MCF 10A (cell line): ENCODE data around the gene ATP5F1D. TPM values are rescaled to one million over a fixed set of nuclear protein-coding genes. Genes with fewer than 3 reads are reported as not detected.

Experiments
- BruUV-seq: library from RNA; stranded (reverse); fragments of 400-500 nt; replicated peaks from 2 replicates; lab custom pipeline; 2021; lab: Mats Ljungman, UMichigan
- CTCF ChIA-PET: fragments of 300-600 bp; sonication (Branson Sonifier 250); formaldehyde crosslinking; extraction: SDS; loops from one replicate; lab custom pipeline; 2021; ENCODE audit warnings: antibody characterized with exemption, inconsistent platforms; lab: Yijun Ruan, JAX
- POLR2A ChIA-PET: fragments of 300-600, 350-650 bp; sonication (Branson Sonifier 250); formaldehyde crosslinking; extraction: SDS; loops from one replicate; lab custom pipeline; 2020; ENCODE audit warnings: antibody characterized with exemption, inconsistent platforms; lab: Yijun Ruan, JAX
- DNase-seq: peaks from one replicate; pipeline ENCODE4 v3.0.0-alpha.2; 2018; ENCODE audit not compliant: unreplicated experiment
- H3K27ac Mint-ChIP-seq: one replicate; pipeline ENCODE4 v1.8.0; 2022; ENCODE audit warnings: mild to moderate bottlenecking, low read depth, mixed read lengths; ENCODE audit not compliant: unreplicated experiment
- H3K27me3 Mint-ChIP-seq: one replicate; pipeline ENCODE4 v1.8.0; 2022; ENCODE audit warnings: mixed read lengths; ENCODE audit not compliant: insufficient read depth, unreplicated experiment
- H3K36me3 Mint-ChIP-seq: one replicate; pipeline ENCODE4 v1.8.0; 2022; ENCODE audit warnings: mild to moderate bottlenecking, moderate library complexity, mixed read lengths; ENCODE audit not compliant: insufficient read depth, unreplicated experiment
- H3K4me1 Mint-ChIP-seq: one replicate; pipeline ENCODE4 v1.8.0; 2022; ENCODE audit warnings: mixed read lengths; ENCODE audit not compliant: insufficient read depth, unreplicated experiment
- H3K4me3 Mint-ChIP-seq: one replicate; pipeline ENCODE4 v1.8.0; 2022; ENCODE audit warnings: mild to moderate bottlenecking, moderate library complexity, mixed read lengths; ENCODE audit not compliant: unreplicated experiment
- H3K9me3 Mint-ChIP-seq: one replicate; pipeline ENCODE4 v1.8.0; 2022; ENCODE audit warnings: mixed read lengths; ENCODE audit not compliant: unreplicated experiment
- intact Hi-C: fragments of 100-400 bp; cut with micrococcal nuclease; formaldehyde crosslinking; loops from 2 replicates; pipeline ENCODE4 v1.14.1; 2022
- total RNA-seq: library from RNA; stranded (reverse); gene quantifications from 2 replicates; pipeline ENCODE4 v1.2.3, GENCODE V29; 2022
- TF ChIP-seq, protein P1 (sequence below): fragments of 200-600 bp; IDR thresholded peaks from one replicate; pipeline ENCODE4 v1.8.0; 2022; ENCODE audit warnings: antibody characterized with exemption, mild to moderate bottlenecking; ENCODE audit not compliant: unreplicated experiment

Gene ATP5F1D
- total RNA-seq, 1 experiment from 2014 or later: 258 TPM

DNA sequence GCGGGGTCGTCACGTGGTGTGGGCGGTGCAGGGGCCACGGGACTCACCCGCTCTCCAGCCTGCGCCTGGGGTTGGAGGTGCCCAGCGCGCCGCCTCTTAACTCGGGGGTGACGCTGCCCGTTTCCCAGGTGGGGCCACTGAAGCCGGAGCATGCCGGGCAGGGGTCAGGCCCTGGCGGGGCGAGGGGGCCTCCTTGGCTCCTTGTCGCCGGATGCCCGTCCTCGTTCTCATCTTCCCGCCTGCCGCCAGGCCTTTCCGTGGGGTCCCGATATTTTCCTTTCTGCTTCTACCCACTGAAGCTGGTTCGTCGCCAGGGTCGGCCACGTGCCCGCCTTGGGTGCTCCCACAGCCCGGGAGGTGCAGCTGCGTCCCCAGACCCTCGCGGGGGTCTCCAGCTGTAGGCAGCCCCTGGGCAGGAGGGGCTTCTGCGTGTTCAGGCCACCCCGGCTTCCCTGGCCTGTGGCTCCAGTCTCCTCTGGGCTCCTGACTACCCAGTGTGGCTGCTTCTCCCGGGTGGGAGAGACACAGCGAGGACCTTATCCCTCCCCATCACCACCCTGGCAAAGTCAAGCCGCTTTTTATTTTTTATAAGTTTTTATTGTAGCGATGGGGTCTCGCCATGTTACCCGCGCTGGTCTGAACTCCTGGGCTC is 34.6 kb downstream of the ATP5F1D start:
- Mint-ChIP-seq H3K4me1 (peaks cover 19% of the 10 kb centered on the region), H3K27ac (peak overlapping the region; percentile 88), H3K36me3 (peaks cover 67% of the 10 kb centered on the region), H3K9me3 (no peaks in the 10 kb centered on the region), H3K4me3 (peak overlapping the region; percentile 77), H3K27me3 (no peaks in the 10 kb centered on the region)
- CTCF ChIA-PET: no interaction called here
- DNase-seq: no peak
- TF ChIP-seq, protein P1, sequence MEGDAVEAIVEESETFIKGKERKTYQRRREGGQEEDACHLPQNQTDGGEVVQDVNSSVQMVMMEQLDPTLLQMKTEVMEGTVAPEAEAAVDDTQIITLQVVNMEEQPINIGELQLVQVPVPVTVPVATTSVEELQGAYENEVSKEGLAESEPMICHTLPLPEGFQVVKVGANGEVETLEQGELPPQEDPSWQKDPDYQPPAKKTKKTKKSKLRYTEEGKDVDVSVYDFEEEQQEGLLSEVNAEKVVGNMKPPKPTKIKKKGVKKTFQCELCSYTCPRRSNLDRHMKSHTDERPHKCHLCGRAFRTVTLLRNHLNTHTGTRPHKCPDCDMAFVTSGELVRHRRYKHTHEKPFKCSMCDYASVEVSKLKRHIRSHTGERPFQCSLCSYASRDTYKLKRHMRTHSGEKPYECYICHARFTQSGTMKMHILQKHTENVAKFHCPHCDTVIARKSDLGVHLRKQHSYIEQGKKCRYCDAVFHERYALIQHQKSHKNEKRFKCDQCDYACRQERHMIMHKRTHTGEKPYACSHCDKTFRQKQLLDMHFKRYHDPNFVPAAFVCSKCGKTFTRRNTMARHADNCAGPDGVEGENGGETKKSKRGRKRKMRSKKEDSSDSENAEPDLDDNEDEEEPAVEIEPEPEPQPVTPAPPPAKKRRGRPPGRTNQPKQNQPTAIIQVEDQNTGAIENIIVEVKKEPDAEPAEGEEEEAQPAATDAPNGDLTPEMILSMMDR: no peak
- BruUV-seq: no TSS peak
- intact Hi-C loops: loop anchor here (5.0 to 10.0 kb wide), 2 partner anchors 109 to 236 kb away; partner anchors contain the start of genes ADAMTSL5 and NDUFS7
- POLR2A ChIA-PET: interaction anchor here (0.7 to 1.8 kb wide), 7 partner anchors 32 to 1117 kb away, joined by 3 to 18 read pairs (median 4); no protein-coding TSS in a partner anchor

- no TSS peak for BruUV-seq
- Mint-ChIP-seq H3K27ac (peak overlapping the region; percentile 88), H3K4me1 (peaks cover 14% of the 10 kb centered on the region), H3K36me3 (peaks cover 62% of the 10 kb centered on the region), H3K27me3 (no peaks in the 10 kb centered on the region), H3K4me3 (peak overlapping the region; percentile 77), H3K9me3 (no peaks in the 10 kb centered on the region)
- intact Hi-C loops: loop anchor here (5.0 to 10.0 kb wide), 2 partner anchors 108 to 236 kb away; partner anchors contain the start of genes ADAMTSL5 and NDUFS7
- no peak for DNase-seq
- TF ChIP-seq, protein P1: no peak
- CTCF ChIA-PET: no interaction called here
- POLR2A ChIA-PET: interaction anchor here (0.7 to 1.8 kb wide), 4 partner anchors 32 to 1116 kb away, joined by 3 to 18 read pairs (median 4); no protein-coding TSS in a partner anchor
These were observed 35.1 kb downstream of the ATP5F1D start for GRCh38 chr19:1276628-1277022.

- no peak for DNase-seq
- peaks cover 57% of the 10 kb centered on the region for H3K36me3 Mint-ChIP-seq
- peaks cover 11% of the 10 kb centered on the region for H3K4me1 Mint-ChIP-seq
- no TSS peak for BruUV-seq
- no peaks in the 10 kb centered on the region for H3K27me3 Mint-ChIP-seq
- intact Hi-C loops: loop anchor here (5.0 to 10.0 kb wide), 2 partner anchors 108 to 235 kb away; partner anchors contain the start of genes ADAMTSL5 and NDUFS7
- peak overlapping the region; percentile 88 for H3K27ac Mint-ChIP-seq
- TF ChIP-seq, protein P1: no peak
- ChIA-PET POLR2A (interaction anchor here (0.7 to 1.2 kb wide), 2 partner anchors 8 to 107 kb away, joined by 3 to 4 read pairs; partner anchors contain the start of gene CIRBP), CTCF (interaction anchor here (0.6 to 0.7 kb wide), 2 partner anchors 36 to 138 kb away, joined by 3 to 4 read pairs; no protein-coding TSS in a partner anchor)
- H3K9me3 Mint-ChIP-seq: no peaks in the 10 kb centered on the region
- peak overlapping the region; percentile 77 for H3K4me3 Mint-ChIP-seq
These were observed 35.5 kb downstream of the ATP5F1D start for GRCh38 chr19:1277061-1277460.

GRCh38 chr19:1278074-1278473 is 36.5 kb downstream of the ATP5F1D start:
- H3K27me3 Mint-ChIP-seq: no peaks in the 10 kb centered on the region
- peaks cover 47% of the 10 kb centered on the region for H3K36me3 Mint-ChIP-seq
- ChIA-PET CTCF (interaction anchor here (1.0 to 1.6 kb wide), 2 partner anchors 78 to 167 kb away, joined by 3 to 5 read pairs; no protein-coding TSS in a partner anchor), POLR2A (interaction anchor here (0.6 to 1.2 kb wide), 2 partner anchors 9 to 139 kb away, joined by 3 to 4 read pairs; partner anchors contain the start of gene CIRBP)
- TF ChIP-seq, protein P1: no peak
- no peaks in the 10 kb centered on the region for H3K9me3 Mint-ChIP-seq
- intact Hi-C loops: loop anchor here (2.0 to 10.0 kb wide), 3 partner anchors 107 to 234 kb away; partner anchors contain the start of genes ADAMTSL5, NDUFS7 and RPS15
- no TSS peak for BruUV-seq
- H3K27ac Mint-ChIP-seq: no peak overlapping the region
- H3K4me1 Mint-ChIP-seq: peaks cover 11% of the 10 kb centered on the region
- H3K4me3 Mint-ChIP-seq: no peak overlapping the region
- no peak for DNase-seq
